Nephron (organoid): Measurements from ENCODE around the gene MERTK.
"Not testable (repeated sequence)": the region's sequence is repeated elsewhere in the genome, so short reads cannot be mapped to it uniquely, and the experiment has no call there.

Experiments
- H3K27ac Mint-ChIP-seq, 3 experiments: 2 replicates each; pipeline ENCODE4 v1.8.0; 2020; ENCODE audit warnings: mixed read lengths in 3 of 3, mild to moderate bottlenecking in 2 of 3, moderate library complexity in 1 of 3
- H3K27me3 Mint-ChIP-seq: 2 replicates; pipeline ENCODE4 v1.8.0; 2021; ENCODE audit warnings: low read depth, mild to moderate bottlenecking, moderate library complexity, mixed read lengths
- H3K36me3 Mint-ChIP-seq: 2 replicates; pipeline ENCODE4 v1.8.0; 2020; ENCODE audit warnings: low read depth, mixed read lengths
- H3K4me1 Mint-ChIP-seq: 2 replicates; pipeline ENCODE4 v1.8.0; 2020; ENCODE audit warnings: mixed read lengths
- H3K4me3 Mint-ChIP-seq, 3 experiments: 2 replicates each; pipeline ENCODE4 v1.8.0; 2020; ENCODE audit warnings: mild to moderate bottlenecking in 3 of 3, mixed read lengths in 3 of 3, moderate library complexity in 2 of 3
- H3K9me3 Mint-ChIP-seq: 2 replicates; pipeline ENCODE4 v1.8.0; 2020; ENCODE audit warnings: mixed read lengths
- TF ChIP-seq, protein P1 (sequence below), 3 experiments: fragments of 200-600 bp; sonication (generic); IDR thresholded peaks; one replicate each; pipeline ENCODE4 v1.5.0; 2021; ENCODE audit warnings: antibody characterized with exemption in 3 of 3; ENCODE audit not compliant: unreplicated experiment in 3 of 3

Gene MERTK

DNA sequence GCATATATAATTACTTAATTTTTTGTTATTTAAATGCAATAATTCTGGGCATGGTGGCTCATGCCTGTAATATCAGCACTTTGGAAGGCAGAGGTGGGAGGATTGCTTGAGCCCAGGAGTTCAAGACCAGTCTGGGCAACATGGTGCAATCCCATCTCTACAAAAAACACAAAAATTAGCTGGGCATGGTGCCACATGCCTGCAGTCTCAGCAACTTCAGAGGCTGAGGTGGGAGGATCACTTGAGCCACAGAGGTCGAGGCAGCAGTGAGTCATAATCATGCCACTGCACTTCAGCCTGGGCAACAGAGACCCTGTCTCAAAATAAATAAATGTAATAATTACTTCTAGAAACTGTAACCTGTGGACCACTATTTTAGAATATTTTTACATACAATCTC lies 135.2 kb downstream of the MERTK start:
- peaks cover 13% of the 10 kb centered on the region for H3K9me3 Mint-ChIP-seq
- H3K27ac Mint-ChIP-seq, result no peak overlapping the region
- H3K36me3 Mint-ChIP-seq, result peaks cover 20% of the 10 kb centered on the region
- H3K27me3 Mint-ChIP-seq, result no peaks in the 10 kb centered on the region
- TF ChIP-seq, protein P1, sequence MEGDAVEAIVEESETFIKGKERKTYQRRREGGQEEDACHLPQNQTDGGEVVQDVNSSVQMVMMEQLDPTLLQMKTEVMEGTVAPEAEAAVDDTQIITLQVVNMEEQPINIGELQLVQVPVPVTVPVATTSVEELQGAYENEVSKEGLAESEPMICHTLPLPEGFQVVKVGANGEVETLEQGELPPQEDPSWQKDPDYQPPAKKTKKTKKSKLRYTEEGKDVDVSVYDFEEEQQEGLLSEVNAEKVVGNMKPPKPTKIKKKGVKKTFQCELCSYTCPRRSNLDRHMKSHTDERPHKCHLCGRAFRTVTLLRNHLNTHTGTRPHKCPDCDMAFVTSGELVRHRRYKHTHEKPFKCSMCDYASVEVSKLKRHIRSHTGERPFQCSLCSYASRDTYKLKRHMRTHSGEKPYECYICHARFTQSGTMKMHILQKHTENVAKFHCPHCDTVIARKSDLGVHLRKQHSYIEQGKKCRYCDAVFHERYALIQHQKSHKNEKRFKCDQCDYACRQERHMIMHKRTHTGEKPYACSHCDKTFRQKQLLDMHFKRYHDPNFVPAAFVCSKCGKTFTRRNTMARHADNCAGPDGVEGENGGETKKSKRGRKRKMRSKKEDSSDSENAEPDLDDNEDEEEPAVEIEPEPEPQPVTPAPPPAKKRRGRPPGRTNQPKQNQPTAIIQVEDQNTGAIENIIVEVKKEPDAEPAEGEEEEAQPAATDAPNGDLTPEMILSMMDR (IDR thresholded peaks at IDR 0.05; ENCODE audit: unreplicated experiment in 3 of 3), result no peak
- H3K4me1 Mint-ChIP-seq, result peaks cover 18% of the 10 kb centered on the region
- H3K4me3 Mint-ChIP-seq, result no peak overlapping the region

DNA sequence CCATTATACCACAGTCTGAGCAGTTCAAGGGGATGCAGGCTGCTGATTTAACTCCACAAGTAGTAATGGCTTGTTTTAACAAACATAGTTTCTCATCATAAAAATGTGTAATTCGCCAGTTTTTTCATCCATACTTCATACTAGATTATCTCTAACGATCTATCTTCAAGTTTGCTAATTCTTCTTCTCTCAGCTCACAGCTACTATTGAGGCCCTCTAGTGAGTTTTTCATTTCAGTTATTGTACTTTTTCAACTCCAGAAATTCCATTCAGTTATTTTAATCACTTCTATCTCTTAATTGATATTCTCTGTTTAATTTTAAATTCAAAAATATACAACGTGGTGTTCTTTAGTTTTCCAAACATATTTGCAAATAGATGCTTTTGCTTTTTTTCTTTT lies 136.5 kb downstream of the MERTK start:
- TF ChIP-seq, protein P1 (IDR thresholded peaks at IDR 0.05; ENCODE audit: unreplicated experiment in 3 of 3), result no peak

DNA sequence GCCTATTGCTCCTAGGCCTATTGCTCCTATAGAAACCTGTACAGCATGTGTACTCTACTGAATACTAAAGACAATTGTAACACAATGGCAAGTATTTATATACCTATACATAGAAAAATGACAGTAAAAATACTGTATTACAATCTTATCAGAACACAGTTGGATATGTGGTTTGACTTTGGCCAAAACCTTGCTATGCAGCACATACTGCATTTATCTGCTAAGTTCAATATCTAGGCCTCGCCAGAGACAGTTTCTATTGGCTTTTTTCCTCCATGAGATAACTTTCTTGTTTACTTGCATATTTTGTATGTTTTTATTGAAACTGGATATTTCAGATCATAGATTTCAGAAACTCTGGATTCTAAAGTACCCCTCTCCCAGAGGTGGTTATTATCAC lies 137.4 kb downstream of the MERTK start:
- peaks cover 13% of the 10 kb centered on the region for H3K9me3 Mint-ChIP-seq
- H3K36me3 Mint-ChIP-seq, result peaks cover 3% of the 10 kb centered on the region
- H3K27me3 Mint-ChIP-seq, result no peaks in the 10 kb centered on the region
- no peak overlapping the region for H3K27ac Mint-ChIP-seq
- peaks cover 18% of the 10 kb centered on the region for H3K4me1 Mint-ChIP-seq
- TF ChIP-seq, protein P1 (IDR thresholded peaks at IDR 0.05; ENCODE audit: unreplicated experiment in 3 of 3), result no peak
- no peak overlapping the region for H3K4me3 Mint-ChIP-seq

More for the DNA sequence above, 136.5 kb downstream of the MERTK start:
- H3K36me3 Mint-ChIP-seq, result peaks cover 11% of the 10 kb centered on the region
- H3K4me1 Mint-ChIP-seq, result peaks cover 18% of the 10 kb centered on the region
- no peak overlapping the region for H3K27ac Mint-ChIP-seq
- H3K27me3 Mint-ChIP-seq, result no peaks in the 10 kb centered on the region
- H3K9me3 Mint-ChIP-seq, result peaks cover 13% of the 10 kb centered on the region
- no peak overlapping the region for H3K4me3 Mint-ChIP-seq

DNA sequence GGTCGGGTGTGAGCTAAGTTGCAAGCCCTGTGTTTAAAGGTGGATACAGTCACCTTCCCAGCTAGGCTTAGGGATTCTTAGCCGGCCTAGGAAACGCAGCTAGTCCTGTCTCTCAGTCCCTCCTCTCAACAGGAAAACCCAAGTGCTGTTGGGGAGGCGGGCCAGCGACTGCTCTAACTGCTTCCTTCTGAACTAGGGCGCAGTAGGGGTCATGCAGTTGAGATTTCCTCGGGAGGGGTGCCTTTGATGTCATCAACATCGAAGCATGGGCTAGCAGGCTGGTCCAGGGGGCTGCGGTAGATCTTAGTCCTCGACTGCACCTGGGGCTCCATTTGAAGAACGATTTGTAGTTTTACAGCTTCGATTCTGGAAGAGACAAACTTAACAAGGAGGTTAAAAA lies 141.1 kb downstream of the MERTK start:
- not testable (repeated sequence) for H3K27me3 Mint-ChIP-seq, H3K4me1 Mint-ChIP-seq, H3K36me3 Mint-ChIP-seq, H3K4me3 Mint-ChIP-seq, H3K27ac Mint-ChIP-seq
- H3K9me3 Mint-ChIP-seq, result peaks cover 22% of the 10 kb centered on the region

DNA sequence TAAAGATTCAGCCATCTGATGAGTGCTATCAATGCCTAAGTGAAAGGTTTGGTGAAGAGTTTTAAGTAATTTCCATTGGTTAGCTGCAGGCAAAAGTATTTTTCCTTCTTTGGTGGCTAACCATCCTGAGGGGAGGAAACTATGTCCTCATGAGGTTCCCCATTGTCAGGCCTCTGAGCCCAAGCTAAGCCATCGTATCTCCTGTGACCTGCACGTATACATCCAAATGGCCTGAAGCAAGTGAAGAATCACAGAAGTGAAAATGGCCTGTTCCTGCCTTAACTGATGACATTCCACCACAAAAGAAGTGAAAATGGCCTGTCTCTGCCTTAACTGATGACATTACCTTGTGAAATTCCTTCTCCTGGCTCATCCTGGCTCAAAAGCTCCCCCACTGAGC lies 141.7 kb downstream of the MERTK start:
- not testable (repeated sequence) for H3K27me3 Mint-ChIP-seq, H3K36me3 Mint-ChIP-seq, H3K4me3 Mint-ChIP-seq, H3K27ac Mint-ChIP-seq, H3K4me1 Mint-ChIP-seq
- H3K9me3 Mint-ChIP-seq, result peaks cover 23% of the 10 kb centered on the region

DNA sequence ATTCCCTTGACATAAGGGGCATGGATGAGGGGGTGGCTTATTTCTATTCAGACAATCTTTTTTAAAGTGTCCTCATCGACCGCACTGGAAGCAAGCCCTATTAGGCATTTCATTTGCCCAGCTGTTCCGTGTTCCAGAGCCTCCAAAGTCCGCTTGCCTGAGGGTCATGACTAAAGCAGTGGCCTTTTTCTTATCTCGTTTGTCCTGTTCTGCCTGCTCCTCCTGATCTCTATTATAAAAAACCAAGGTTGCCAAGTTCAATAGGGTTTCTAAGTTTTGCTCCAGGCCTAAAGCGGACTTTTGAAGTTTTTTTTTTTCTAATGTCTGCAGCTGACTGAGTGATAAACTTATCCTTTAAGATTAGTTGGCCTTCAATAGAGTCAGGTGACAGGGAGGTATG lies 143.1 kb downstream of the MERTK start:
- H3K4me1 Mint-ChIP-seq, H3K4me3 Mint-ChIP-seq, H3K27me3 Mint-ChIP-seq, H3K27ac Mint-ChIP-seq: not testable (repeated sequence)
- peaks cover 17% of the 10 kb centered on the region for H3K36me3 Mint-ChIP-seq
- H3K9me3 Mint-ChIP-seq, result peaks cover 34% of the 10 kb centered on the region

DNA sequence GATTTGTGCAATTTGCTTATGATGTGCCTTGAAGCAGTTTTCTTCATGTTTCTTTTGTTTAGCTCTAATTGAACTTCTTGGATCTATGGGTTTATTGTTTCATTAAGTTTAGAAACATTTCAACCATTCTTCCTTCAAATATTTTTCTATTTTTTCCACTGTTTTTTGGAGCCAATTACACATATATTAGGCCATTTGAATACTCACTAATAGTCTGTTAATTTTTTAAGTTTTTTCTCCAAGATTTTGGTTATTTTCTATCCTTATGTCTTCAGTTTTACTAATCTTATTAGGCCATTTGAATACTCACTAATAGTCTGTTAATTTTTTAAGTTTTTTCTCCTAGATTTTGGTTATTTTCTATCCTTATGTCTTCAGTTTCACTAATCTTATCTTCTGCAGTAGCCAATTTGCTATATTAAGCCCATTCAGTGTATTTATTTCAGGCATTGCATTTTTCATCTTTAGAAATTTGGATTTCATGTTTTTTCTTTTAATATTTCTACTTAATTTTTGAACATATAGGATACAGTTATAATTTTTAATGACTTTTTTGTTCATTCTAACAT lies 147.1 kb downstream of the MERTK start:
- Mint-ChIP-seq H3K4me3 (no peak overlapping the region), H3K27ac (no peak overlapping the region), H3K9me3 (peaks cover 28% of the 10 kb centered on the region), H3K4me1 (no peaks in the 10 kb centered on the region), H3K27me3 (no peaks in the 10 kb centered on the region), H3K36me3 (peaks cover 15% of the 10 kb centered on the region)
- TF ChIP-seq, protein P1 (IDR thresholded peaks at IDR 0.05; ENCODE audit: unreplicated experiment in 3 of 3), result no peak
